Tibial artery (tissue), 4 donors: Measurements from ENCODE around the gene KCNN3.

Experiments
- DNase-seq, 2 donors: peaks; one replicate each; pipeline ENCODE4 v3.0.0-alpha.2; 2019
- H3K27ac ChIP-seq, 2 donors: fragments of 200-600 bp; sonication (generic) in 1 of 2; 1 replicate in 1 of 2; 2 replicates in 1 of 2; pipeline ENCODE4 v1.5.1; 2018 to 2019; ENCODE audit warnings: mild to moderate bottlenecking in 1 of 2
- H3K27me3 ChIP-seq, 2 donors: fragments of 200-600 bp; sonication (generic) in 1 of 2; one replicate each; pipeline versions ENCODE4 v1.5.1 to v1.6.0; 2016 to 2019
- H3K36me3 ChIP-seq, 3 donors: fragments of 200-600 bp; sonication (generic) in 2 of 3; one replicate each; pipeline ENCODE4 v1.5.1; 2016 to 2019; ENCODE audit warnings: mild to moderate bottlenecking in 2 of 3
- H3K4me1 ChIP-seq, 4 donors: fragments of 200-600 bp; sonication (generic) in 2 of 4; 1 replicate in 3 of 4; 2 replicates in 1 of 4; pipeline ENCODE4 v1.5.1; 2016 to 2019
- H3K4me3 ChIP-seq, 2 donors: fragments of 200-600 bp; sonication (generic) in 1 of 2; 1 replicate in 1 of 2; 2 replicates in 1 of 2; pipeline ENCODE4 v1.5.1; 2018 to 2019; ENCODE audit warnings: mild to moderate bottlenecking in 2 of 2
- H3K9me3 ChIP-seq, 3 donors: fragments of 200-600 bp; sonication (generic) in 1 of 3; one replicate each; pipeline ENCODE4 v1.5.1; 2016 to 2019
- intact Hi-C: fragments of 100-400 bp; cut with DNase I; formaldehyde crosslinking; loops from one replicate; pipeline ENCODE4 v1.15.0; 2023; ENCODE audit warnings: low total_unique reads
- TF ChIP-seq, protein P1 (sequence below), 2 experiments: fragments of 200-600 bp in 1 of 2; fragments of 450-650 bp in 1 of 2; IDR thresholded peaks; one replicate each; pipeline ENCODE4 v1.5.1; 2017 to 2019; ENCODE audit warnings: antibody characterized with exemption in 2 of 2, mild to moderate bottlenecking in 1 of 2, moderate library complexity in 1 of 2

Gene KCNN3

DNA sequence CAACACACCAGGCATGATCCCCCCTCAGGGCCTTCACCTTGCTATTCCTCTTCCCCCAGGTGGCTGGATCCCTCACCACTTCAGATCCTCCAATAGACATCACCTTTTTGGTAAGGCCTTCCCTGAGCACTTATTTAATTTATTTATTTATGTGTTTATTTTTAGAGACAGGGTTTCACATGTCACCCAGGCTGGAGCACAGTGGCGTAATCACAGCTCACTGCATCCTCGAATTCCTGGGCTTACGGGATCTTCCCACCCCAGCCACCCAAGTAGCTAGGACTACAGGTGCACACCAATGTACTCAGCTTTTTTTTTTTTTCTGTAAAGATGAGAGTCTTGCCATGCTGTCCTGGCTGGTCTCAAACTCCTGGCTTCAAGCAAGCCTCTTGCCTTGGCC, 17.2 kb downstream of the KCNN3 start:
- Histone ChIP-seq H3K27ac (no peak overlapping the region), H3K4me1 (no peaks in the 10 kb centered on the region), H3K36me3 (no peaks in the 10 kb centered on the region), H3K9me3 (no peaks in the 10 kb centered on the region), H3K27me3 (peaks cover 0 to 29% of the 10 kb centered on the region in 2 donors), H3K4me3 (no peak overlapping the region)
- intact Hi-C loops: no loop called here
- DNase-seq: no peak
- TF ChIP-seq, protein P1, sequence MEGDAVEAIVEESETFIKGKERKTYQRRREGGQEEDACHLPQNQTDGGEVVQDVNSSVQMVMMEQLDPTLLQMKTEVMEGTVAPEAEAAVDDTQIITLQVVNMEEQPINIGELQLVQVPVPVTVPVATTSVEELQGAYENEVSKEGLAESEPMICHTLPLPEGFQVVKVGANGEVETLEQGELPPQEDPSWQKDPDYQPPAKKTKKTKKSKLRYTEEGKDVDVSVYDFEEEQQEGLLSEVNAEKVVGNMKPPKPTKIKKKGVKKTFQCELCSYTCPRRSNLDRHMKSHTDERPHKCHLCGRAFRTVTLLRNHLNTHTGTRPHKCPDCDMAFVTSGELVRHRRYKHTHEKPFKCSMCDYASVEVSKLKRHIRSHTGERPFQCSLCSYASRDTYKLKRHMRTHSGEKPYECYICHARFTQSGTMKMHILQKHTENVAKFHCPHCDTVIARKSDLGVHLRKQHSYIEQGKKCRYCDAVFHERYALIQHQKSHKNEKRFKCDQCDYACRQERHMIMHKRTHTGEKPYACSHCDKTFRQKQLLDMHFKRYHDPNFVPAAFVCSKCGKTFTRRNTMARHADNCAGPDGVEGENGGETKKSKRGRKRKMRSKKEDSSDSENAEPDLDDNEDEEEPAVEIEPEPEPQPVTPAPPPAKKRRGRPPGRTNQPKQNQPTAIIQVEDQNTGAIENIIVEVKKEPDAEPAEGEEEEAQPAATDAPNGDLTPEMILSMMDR (IDR thresholded peaks at IDR 0.05): no peak

DNA sequence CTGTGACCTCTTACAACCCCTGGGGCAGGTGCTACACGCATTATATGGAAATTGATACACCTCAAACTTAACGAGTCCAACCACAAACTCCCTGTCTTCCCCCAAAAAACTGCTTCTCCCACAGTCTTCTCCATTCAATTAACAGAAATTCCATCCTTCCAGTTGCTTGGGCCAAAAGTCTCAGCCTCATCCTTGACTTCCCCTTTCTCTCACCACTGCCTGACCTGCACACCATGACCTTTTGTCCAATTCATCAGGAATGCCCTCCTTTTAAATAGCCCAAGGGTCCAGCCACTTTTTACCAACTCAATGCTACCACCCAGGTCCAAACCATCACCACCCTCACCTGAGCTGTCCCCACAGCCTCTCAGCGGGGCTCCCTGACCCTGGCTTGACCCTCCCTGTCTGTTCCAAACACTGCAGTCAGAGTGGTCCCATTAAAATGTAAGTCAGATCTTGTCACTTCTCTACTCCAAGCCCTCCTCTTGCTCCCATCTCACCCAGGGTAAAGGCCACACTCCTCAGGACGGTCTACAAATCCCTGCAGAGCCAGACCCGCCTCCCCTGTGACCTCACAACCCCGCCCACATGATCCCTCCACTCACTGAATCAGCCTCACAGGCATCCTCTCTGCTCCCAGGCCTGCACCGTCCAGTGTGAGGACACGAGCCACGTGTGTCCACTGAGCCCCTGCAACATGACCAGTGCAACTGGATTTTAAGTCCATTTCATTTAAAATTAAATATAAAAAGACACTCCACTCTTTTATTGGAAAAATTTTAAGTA, 18.5 kb downstream of the KCNN3 start:
- Histone ChIP-seq H3K36me3 (no peaks in the 10 kb centered on the region), H3K4me3 (no peak overlapping the region), H3K4me1 (no peaks in the 10 kb centered on the region), H3K9me3 (no peaks in the 10 kb centered on the region), H3K27me3 (peaks cover 0 to 30% of the 10 kb centered on the region in 2 donors), H3K27ac (no peak overlapping the region)
- no peak for DNase-seq
- TF ChIP-seq, protein P1 (IDR thresholded peaks at IDR 0.05): no peak
- intact Hi-C loops: no loop called here

DNA sequence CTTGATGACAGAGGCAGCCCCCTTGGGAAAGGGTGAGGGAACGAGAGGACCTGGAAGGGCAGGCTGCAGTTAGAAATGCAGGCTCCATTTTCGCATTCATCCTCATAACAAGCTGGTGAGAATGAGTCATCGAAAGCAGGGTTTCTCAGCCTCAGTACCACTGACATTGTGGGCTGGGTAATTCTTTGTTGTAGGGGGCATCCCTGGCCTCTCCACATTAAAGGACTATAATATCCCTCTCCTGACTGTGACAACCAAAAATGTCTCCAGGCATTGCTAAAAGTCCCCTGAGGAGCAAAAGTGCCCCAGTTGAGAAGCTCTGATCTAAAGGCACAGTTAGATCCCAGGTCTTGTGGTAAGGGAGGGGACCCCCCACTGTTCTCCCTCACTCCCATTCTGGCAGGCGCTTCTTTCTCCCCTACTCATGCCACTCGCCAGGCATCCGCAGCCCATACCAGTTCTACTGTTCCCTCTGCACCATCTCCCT, 20.4 kb downstream of the KCNN3 start:
- H3K27me3 ChIP-seq: peaks cover 0 to 40% of the 10 kb centered on the region in 2 donors
- no peak for DNase-seq
- no peaks in the 10 kb centered on the region for H3K9me3 ChIP-seq
- H3K27ac ChIP-seq: no peak overlapping the region
- H3K4me1 ChIP-seq: no peaks in the 10 kb centered on the region
- TF ChIP-seq, protein P1 (IDR thresholded peaks at IDR 0.05): no peak
- no peaks in the 10 kb centered on the region for H3K36me3 ChIP-seq
- intact Hi-C loops: no loop called here
- no peak overlapping the region for H3K4me3 ChIP-seq

DNA sequence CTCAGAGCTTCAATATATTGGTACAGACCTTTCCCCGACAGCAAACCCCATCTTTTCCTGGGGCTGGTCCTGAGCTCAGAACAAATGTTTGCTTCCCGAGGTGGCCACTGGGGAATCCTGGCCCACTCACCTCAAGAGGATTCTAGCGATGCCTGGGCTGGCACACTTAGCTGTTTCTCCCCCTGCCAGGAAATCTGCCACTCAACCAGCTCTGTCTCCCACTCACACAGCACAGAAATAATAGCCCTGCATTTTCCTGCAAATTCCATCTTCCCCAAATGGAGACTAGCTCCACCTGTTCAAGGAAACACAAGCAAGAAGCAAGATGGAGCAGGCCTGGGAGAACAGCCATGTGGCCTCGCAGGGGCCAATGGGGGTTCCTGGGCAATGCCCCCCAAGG, 21.1 kb downstream of the KCNN3 start:
- DNase-seq: no peak
- no peaks in the 10 kb centered on the region for H3K4me1 ChIP-seq
- no peak overlapping the region for H3K27ac ChIP-seq
- no peaks in the 10 kb centered on the region for H3K9me3 ChIP-seq
- peaks cover 0 to 40% of the 10 kb centered on the region in 2 donors for H3K27me3 ChIP-seq
- H3K36me3 ChIP-seq: no peaks in the 10 kb centered on the region
- intact Hi-C loops: no loop called here
- no peak overlapping the region for H3K4me3 ChIP-seq
- TF ChIP-seq, protein P1 (IDR thresholded peaks at IDR 0.05): no peak

DNA sequence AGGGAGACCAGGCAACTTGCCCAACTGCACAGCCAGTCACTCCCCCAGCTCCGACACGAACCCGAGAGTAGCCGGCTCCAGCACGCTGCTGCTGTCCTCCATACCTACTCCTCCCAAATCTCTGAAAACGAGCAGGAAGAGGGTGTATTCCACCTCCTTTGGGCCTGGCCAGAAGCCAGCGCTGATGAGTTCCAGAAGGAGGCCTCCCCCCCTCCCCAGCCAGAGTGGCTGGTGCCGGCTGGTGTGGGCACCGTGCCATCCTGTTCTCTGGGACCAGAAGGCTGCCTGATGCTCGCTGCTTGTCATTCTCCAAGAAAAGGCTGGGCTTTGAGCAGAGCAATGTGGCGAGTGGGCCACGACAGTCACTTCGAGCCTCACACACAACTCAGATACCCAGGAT, 22.2 kb downstream of the KCNN3 start:
- H3K9me3 ChIP-seq: no peaks in the 10 kb centered on the region
- H3K27me3 ChIP-seq: peaks cover 0 to 42% of the 10 kb centered on the region in 2 donors
- H3K36me3 ChIP-seq: no peaks in the 10 kb centered on the region
- TF ChIP-seq, protein P1 (IDR thresholded peaks at IDR 0.05): no peak
- H3K4me3 ChIP-seq: no peak overlapping the region
- H3K27ac ChIP-seq: no peak overlapping the region
- intact Hi-C loops: no loop called here
- H3K4me1 ChIP-seq: no peaks in the 10 kb centered on the region
- no peak for DNase-seq
